ENCODE results near the gene CDK15.

GRCh38 chr2:201784563-201784962, 21.8 kb upstream of the CDK15 start:
- TF ChIP-seq, protein P1, sequence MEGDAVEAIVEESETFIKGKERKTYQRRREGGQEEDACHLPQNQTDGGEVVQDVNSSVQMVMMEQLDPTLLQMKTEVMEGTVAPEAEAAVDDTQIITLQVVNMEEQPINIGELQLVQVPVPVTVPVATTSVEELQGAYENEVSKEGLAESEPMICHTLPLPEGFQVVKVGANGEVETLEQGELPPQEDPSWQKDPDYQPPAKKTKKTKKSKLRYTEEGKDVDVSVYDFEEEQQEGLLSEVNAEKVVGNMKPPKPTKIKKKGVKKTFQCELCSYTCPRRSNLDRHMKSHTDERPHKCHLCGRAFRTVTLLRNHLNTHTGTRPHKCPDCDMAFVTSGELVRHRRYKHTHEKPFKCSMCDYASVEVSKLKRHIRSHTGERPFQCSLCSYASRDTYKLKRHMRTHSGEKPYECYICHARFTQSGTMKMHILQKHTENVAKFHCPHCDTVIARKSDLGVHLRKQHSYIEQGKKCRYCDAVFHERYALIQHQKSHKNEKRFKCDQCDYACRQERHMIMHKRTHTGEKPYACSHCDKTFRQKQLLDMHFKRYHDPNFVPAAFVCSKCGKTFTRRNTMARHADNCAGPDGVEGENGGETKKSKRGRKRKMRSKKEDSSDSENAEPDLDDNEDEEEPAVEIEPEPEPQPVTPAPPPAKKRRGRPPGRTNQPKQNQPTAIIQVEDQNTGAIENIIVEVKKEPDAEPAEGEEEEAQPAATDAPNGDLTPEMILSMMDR (IDR thresholded peaks at IDR 0.05; ENCODE audit: low read length), result no peak
- no peak for TF ChIP-seq EZH2 (IDR thresholded peaks at IDR 0.05; ENCODE audit: borderline replicate concordance, low read length)

Measured in OCI-LY1 (cell line).